CD1c-positive myeloid dendritic cell (primary cell): ENCODE results near the gene ZFR2.
"Not testable (repeated sequence)": the region's sequence is repeated elsewhere in the genome, so short reads cannot be mapped to it uniquely, and the experiment has no call there.

Experiments used
- DNase-seq: peaks from one replicate; pipeline ENCODE4 v3.0.0-alpha.2; 2016; ENCODE audit errors: extremely low spot score

The ZFR2 gene

GRCh38 chr19:3773814-3774515 is 94.9 kb downstream of the ZFR2 start:
- DNase-seq, result no peak

GRCh38 chr19:3771906-3772455 is 96.9 kb downstream of the ZFR2 start, which contains the start of gene RAX2:
TSS of gene RAX2 (minus strand) at chr19:3772228. CDS start at chr19:3771742, 486 bp downstream.
- no peak for DNase-seq

- DNase-seq, result no peak
Observed at GRCh38 chr19:3771000-3771905, 97.6 kb downstream of the ZFR2 start.

- no peak for DNase-seq
Observed at GRCh38 chr19:3770136-3770999, 98.5 kb downstream of the ZFR2 start.

- DNase-seq, result no peak
Observed at GRCh38 chr19:3769494-3769893, 99.3 kb downstream of the ZFR2 start.

- DNase-seq, result no peak
Observed at GRCh38 chr19:3768748-3769099, 100.1 kb downstream of the ZFR2 start.

GRCh38 chr19:3768015-3768747 is 100.7 kb downstream of the ZFR2 start:
- DNase-seq, result no peak

- no peak for DNase-seq
Observed at GRCh38 chr19:3767050-3767449, 101.8 kb downstream of the ZFR2 start.

GRCh38 chr19:3766520-3766919 is 102.3 kb downstream of the ZFR2 start:
- no peak for DNase-seq

- not testable (repeated sequence) for DNase-seq
Observed at GRCh38 chr19:3765757-3766156, 103.1 kb downstream of the ZFR2 start.

GRCh38 chr19:3765121-3765520 is 103.7 kb downstream of the ZFR2 start:
- no peak for DNase-seq

GRCh38 chr19:3762501-3763459 is 106.1 kb downstream of the ZFR2 start, which contains the start of gene MRPL54:
TSS of gene MRPL54 (plus strand) at chr19:3762682. CDS start at chr19:3762701, 19 bp downstream.
- DNase-seq, result peak; percentile 100

GRCh38 chr19:3762130-3762473 is 106.7 kb downstream of the ZFR2 start:
- DNase-seq, result no peak

- peak; percentile 97 for DNase-seq
Observed at GRCh38 chr19:3761382-3762129, 107.3 kb downstream of the ZFR2 start, which contains the start of gene APBA3. TSS of gene APBA3 (minus strand) at chr19:3761692. CDS start at chr19:3760264, 1,428 bp downstream.

GRCh38 chr19:3760871-3761361 is 107.9 kb downstream of the ZFR2 start:
- no peak for DNase-seq

GRCh38 chr19:3759482-3760254 is 109.2 kb downstream of the ZFR2 start:
- no peak for DNase-seq

GRCh38 chr19:3758297-3758696 is 110.5 kb downstream of the ZFR2 start:
- not testable (repeated sequence) for DNase-seq

GRCh38 chr19:3757705-3758104 is 111.1 kb downstream of the ZFR2 start:
- DNase-seq, result not testable (repeated sequence)
